Ovary (tissue), 9 donors: ENCODE data around the gene EYA2. TPM values are rescaled to one million over a fixed set of nuclear protein-coding genes. Genes with fewer than 3 reads are reported as not detected.

ENCODE experiments used
- DNase-seq, 5 donors: peaks; one replicate each; pipeline ENCODE4 v3.0.0-alpha.2; 2019 to 2020
- H3K27ac ChIP-seq, 2 donors: fragments of 200-600 bp; one replicate each; pipeline versions ENCODE4 v1.5.1 to v1.8.0; 2019 to 2022
- H3K27me3 ChIP-seq: fragments of 200-600 bp; one replicate; pipeline ENCODE4 v1.8.0; 2022
- H3K36me3 ChIP-seq: fragments of 200-600 bp; sonication (generic); one replicate; pipeline ENCODE4 v1.5.1; 2019
- H3K4me1 ChIP-seq: one replicate; pipeline ENCODE4 v1.8.1; 2013; ENCODE audit warnings: mild to moderate bottlenecking, moderate library complexity; ENCODE audit not compliant: insufficient read depth
- H3K4me3 ChIP-seq: fragments of 200-600 bp; sonication (generic); one replicate; pipeline ENCODE4 v1.5.1; 2017
- H3K9me3 ChIP-seq, 2 donors: fragments of 200-600 bp in 1 of 2; sonication (generic) in 1 of 2; one replicate each; pipeline versions ENCODE4 v1.5.1 to v1.8.1; 2013 to 2019; ENCODE audit warnings: mild to moderate bottlenecking in 1 of 2, moderate library complexity in 1 of 2
- EP300 ChIP-seq: sonication (generic); formaldehyde crosslinking; IDR thresholded peaks from one replicate; pipeline ENCODE4 v1.6.1; 2017; ENCODE audit warnings: antibody characterized with exemption
- POLR2A ChIP-seq: fragments of 450-650 bp; IDR thresholded peaks from one replicate; pipeline ENCODE4 v1.6.1; 2017; ENCODE audit warnings: antibody characterized with exemption, mild to moderate bottlenecking, moderate library complexity
- WGBS, 3 donors: extraction: QIAGEN DNeasy Blood & Tissue Kit in 1 of 3; methylation state at CpG; one replicate each; pipeline versions ENCODE4 v1.1.5 to v1.1.7; 2013 to 2017; 5-methylcytosine and 5-hydroxymethylcytosine counted together
- intact Hi-C, 4 donors: fragments of 100-400 bp; cut with DNase I; formaldehyde crosslinking; loops; one replicate each; pipeline versions ENCODE4 v1.11.0 to v1.15.1; 2022 to 2023
- polyA plus RNA-seq, 2 donors: library from polyadenylated mRNA; stranded (reverse); fragments of 200-250 nt in 1 of 2; fragments of 350-450 nt in 1 of 2; fragmentation: Illumina TruSeq in 1 of 2; extraction: RNeasy Lipid Tissue Mini Kit (QIAGEN cat#74804) in 1 of 2; gene quantifications; one replicate each; pipeline ENCODE4 v1.2.3, GENCODE V29; 2013 to 2014
- total RNA-seq, 7 donors: library from RNA; depleted of rRNA in 2 of 7; stranded (reverse); fragments of >200 nt in 2 of 7; fragmentation: NEBNext Ultra II Directional in 3 of 7; extraction: Animal tissue kit (Norgen Biotek cat#: 25700) in 3 of 7; gene quantifications; one replicate each; pipeline versions ENCODE4 v1.1.0 to v1.2.4, GENCODE V29; 2016 to 2023
- TF ChIP-seq, protein P1 (sequence below), 3 donors: fragments of 450-650 bp in 2 of 3; fragments of 200-600 bp in 1 of 3; IDR thresholded peaks; one replicate each; pipeline versions ENCODE4 v1.5.1 to v1.8.0; 2016 to 2022; ENCODE audit warnings: antibody characterized with exemption in 3 of 3, mild to moderate bottlenecking in 1 of 3
- donor health status: DM: no; HTN: no; CAD: no; lungs with moderate emphysema.
- donor health status: DM: no; HTN: no; CAD: no.
- donor health status: Bipolar disorder and iron deficiency.
- donor health status: DM: yes; HTN: yes; CAD: no.
- donor health status: DM: no; HTN: no; CAD: no.
- donor health status: DM: yes; HTN: yes; CAD: no.

The EYA2 gene
- total and polyA plus RNA-seq, 9 donors, result 0.18 to 7.6 (median 1.7) TPM

DNA sequence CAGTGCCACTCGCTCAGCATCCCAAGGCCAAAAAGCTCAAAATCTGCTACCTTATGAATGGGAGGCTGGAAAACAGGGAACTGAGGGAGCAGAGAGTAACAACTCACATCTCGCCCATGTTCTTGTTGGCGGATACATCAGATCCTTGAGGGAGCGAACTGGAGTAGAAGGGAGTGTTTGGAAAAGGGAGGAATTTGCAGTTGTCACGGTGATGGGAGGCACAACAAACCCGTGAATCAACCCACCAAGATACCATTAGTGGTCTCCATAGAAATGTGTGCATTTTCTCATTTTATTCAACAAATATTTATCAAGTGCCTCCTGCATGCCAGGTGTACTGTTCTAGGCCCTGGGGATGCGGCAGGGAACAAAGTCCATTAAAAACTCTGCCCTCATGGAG lies 212.1 kb downstream of the EYA2 start:
- Histone ChIP-seq H3K4me1 (no peaks in the 10 kb centered on the region), H3K9me3 (no peaks in the 10 kb centered on the region), H3K36me3 (no peaks in the 10 kb centered on the region), H3K27ac (no peak overlapping the region), H3K27me3 (no peaks in the 10 kb centered on the region), H3K4me3 (no peak overlapping the region)
- intact Hi-C loops, result no loop called here
- WGBS, 3 donors, result 26 to 60% (median 47%) methylated on average over 7 of the region's 7 CpGs
- TF ChIP-seq, protein P1, sequence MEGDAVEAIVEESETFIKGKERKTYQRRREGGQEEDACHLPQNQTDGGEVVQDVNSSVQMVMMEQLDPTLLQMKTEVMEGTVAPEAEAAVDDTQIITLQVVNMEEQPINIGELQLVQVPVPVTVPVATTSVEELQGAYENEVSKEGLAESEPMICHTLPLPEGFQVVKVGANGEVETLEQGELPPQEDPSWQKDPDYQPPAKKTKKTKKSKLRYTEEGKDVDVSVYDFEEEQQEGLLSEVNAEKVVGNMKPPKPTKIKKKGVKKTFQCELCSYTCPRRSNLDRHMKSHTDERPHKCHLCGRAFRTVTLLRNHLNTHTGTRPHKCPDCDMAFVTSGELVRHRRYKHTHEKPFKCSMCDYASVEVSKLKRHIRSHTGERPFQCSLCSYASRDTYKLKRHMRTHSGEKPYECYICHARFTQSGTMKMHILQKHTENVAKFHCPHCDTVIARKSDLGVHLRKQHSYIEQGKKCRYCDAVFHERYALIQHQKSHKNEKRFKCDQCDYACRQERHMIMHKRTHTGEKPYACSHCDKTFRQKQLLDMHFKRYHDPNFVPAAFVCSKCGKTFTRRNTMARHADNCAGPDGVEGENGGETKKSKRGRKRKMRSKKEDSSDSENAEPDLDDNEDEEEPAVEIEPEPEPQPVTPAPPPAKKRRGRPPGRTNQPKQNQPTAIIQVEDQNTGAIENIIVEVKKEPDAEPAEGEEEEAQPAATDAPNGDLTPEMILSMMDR (IDR thresholded peaks at IDR 0.05), result no peak
- TF ChIP-seq EP300 (no peak), POLR2A (no peak)
- DNase-seq, result no peak

DNA sequence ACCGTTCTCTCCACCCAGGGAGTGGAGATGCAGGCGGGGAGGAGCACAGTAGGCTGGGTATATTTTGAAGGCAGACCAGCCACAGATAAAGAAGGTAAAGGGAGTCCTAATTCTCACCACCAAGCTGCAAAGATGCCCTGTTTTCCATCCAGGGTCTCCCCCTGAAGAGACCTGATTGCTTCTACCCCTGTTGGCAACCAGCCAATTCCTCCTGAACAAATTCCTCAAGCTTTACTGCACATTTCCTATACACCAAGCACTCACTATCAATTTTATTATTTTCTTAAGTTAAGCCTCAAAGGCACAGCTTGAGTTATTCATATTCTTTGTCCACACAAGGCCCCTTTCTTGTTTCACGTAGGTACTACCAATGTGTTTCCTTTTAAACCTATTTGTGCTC lies 214.4 kb downstream of the EYA2 start:
- Histone ChIP-seq H3K36me3 (no peaks in the 10 kb centered on the region), H3K4me1 (no peaks in the 10 kb centered on the region), H3K9me3 (no peaks in the 10 kb centered on the region), H3K4me3 (no peak overlapping the region), H3K27ac (no peak overlapping the region), H3K27me3 (no peaks in the 10 kb centered on the region)
- WGBS, 3 donors, result 46 to 65% (median 50%) methylated on average over 3 of the region's 3 CpGs
- no peak for DNase-seq
- intact Hi-C loops, result no loop called here
- TF ChIP-seq EP300, result no peak
- TF ChIP-seq, protein P1 (IDR thresholded peaks at IDR 0.05), result no peak
- no peak for TF ChIP-seq POLR2A

DNA sequence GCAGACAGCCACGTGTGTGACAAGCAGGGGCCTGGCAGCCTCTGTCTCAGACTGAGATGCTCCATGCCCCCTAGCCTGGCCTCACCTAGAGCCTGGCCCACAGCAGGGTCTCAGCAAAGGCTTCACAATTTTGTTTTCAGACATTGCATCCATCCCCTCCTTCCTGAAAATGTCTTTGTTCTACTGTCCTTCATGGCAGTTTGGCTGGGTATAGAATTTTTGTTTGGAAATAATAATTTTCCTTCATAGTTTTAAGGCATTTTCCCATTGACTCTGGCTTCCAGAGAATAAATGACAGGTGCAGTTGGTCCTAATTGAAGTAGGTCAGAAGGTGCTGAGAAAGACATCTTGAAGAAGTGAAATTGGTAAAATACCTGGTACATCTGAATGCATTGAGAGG lies 216.2 kb downstream of the EYA2 start:
- TF ChIP-seq POLR2A (no peak), EP300 (no peak)
- TF ChIP-seq, protein P1 (IDR thresholded peaks at IDR 0.05), result no peak
- Histone ChIP-seq H3K27me3 (no peaks in the 10 kb centered on the region), H3K4me3 (no peak overlapping the region), H3K36me3 (no peaks in the 10 kb centered on the region), H3K27ac (no peak overlapping the region), H3K4me1 (no peaks in the 10 kb centered on the region), H3K9me3 (no peaks in the 10 kb centered on the region)
- DNase-seq, result no peak
- 58 to 89% (median 63%) methylated on average over 1 of the region's 1 CpG for WGBS, 3 donors
- intact Hi-C loops, result no loop called here

DNA sequence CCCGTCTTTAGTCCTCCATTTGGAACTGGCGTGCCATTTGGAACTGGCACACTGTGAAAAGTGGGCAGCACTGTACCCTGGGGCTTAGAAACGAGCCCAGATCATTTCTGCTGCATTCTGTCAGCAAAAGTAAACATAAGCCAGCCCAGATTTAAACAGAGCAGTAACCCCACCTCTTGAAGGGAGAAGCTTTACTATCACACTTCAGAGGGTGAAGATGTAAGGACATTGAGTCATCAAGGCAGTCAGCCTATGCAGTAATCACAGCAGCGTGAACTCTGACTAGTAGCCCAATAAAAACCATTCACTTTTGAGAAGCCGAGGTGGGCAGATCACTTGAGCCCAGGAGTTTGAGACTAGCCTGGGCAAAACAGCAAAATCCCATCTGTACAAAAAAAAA lies 216.9 kb downstream of the EYA2 start:
- H3K27me3 ChIP-seq, result no peaks in the 10 kb centered on the region
- no peak for TF ChIP-seq EP300
- TF ChIP-seq POLR2A, result no peak
- TF ChIP-seq, protein P1 (IDR thresholded peaks at IDR 0.05), result no peak
- H3K4me1 ChIP-seq, result no peaks in the 10 kb centered on the region
- no peak for DNase-seq
- no peaks in the 10 kb centered on the region for H3K36me3 ChIP-seq
- H3K4me3 ChIP-seq, result no peak overlapping the region
- no peaks in the 10 kb centered on the region for H3K9me3 ChIP-seq
- WGBS, 3 donors, result 74 to 81% (median 78%) methylated on average over 5 of the region's 5 CpGs
- H3K27ac ChIP-seq, result no peak overlapping the region
- intact Hi-C loops, result no loop called here
